K562 (cell line): Measurements from ENCODE around the gene STK32C. TPM values are rescaled to one million over a fixed set of nuclear protein-coding genes. Genes with fewer than 3 reads are reported as not detected.

Source experiments
- ATAC-seq: fragments of 200-7000 bp; cut with Tn5 transposase; 3 replicates; pipeline ENCODE4 v1.9.1; 2020; ENCODE audit warnings: moderate library complexity
- BruUV-seq: library from RNA; stranded (reverse); fragments of 400-500 nt; replicated peaks from 2 replicates; lab custom pipeline; 2021; lab: Mats Ljungman, UMichigan
- CTCF ChIA-PET: fragments of 300-600 bp; formaldehyde crosslinking; extraction: SDS; loops from one replicate; lab custom pipeline; 2021; ENCODE audit warnings: low intra/inter-chr PET ratio; lab: Yijun Ruan, JAX
- POLR2A ChIA-PET: fragments of 300-600, 350-650 bp; sonication (Branson Sonifier 250); formaldehyde crosslinking; extraction: SDS; loops from one replicate; lab custom pipeline; 2021; ENCODE audit warnings: antibody characterized with exemption, inconsistent platforms; lab: Yijun Ruan, JAX
- DNase-seq, 4 experiments: peaks; one replicate each; pipeline versions ENCODE4 v3.0.0 to v3.0.0-alpha.2; 2011 to 2018; ENCODE audit warnings: low spot score in 3 of 4, mixed read lengths in 3 of 4; ENCODE audit errors: extremely low read depth in 1 of 4
- FAIRE-seq: peaks from 2 replicates; lab custom pipeline; 2011; peaks lifted over from hg19 to GRCh38; lab: Jason Lieb, UNC
- H2AFZ ChIP-seq: 2 replicates; pipeline ENCODE4 v1.6.0; 2011; ENCODE audit warnings: low read depth, low read length, control low read depth, inconsistent platforms
- H3K27ac ChIP-seq: fragments of 200-600 bp; 3 replicates; pipeline ENCODE4 v1.8.0; 2011; ENCODE audit warnings: low read depth, mild to moderate bottlenecking, control low read depth, inconsistent platforms, low read length, moderate library complexity, mixed read lengths; ENCODE audit errors: extremely low read depth
- H3K27me3 ChIP-seq, 2 experiments: fragments of 300-600 bp in 1 of 2; 2 replicates in 1 of 2; 3 replicates in 1 of 2; pipeline versions ENCODE4 v1.6.0 to v1.8.0; 2011; ENCODE audit warnings: inconsistent platforms in 2 of 2, low read length in 2 of 2, mild to moderate bottlenecking in 1 of 2, mixed read lengths in 1 of 2, moderate library complexity in 1 of 2; ENCODE audit not compliant: control insufficient read depth in 2 of 2, insufficient read depth in 2 of 2
- H3K36me3 ChIP-seq: fragments of 300-600 bp; 3 replicates; pipeline ENCODE4 v1.8.0; 2011; ENCODE audit warnings: mild to moderate bottlenecking, low read length, inconsistent platforms; ENCODE audit not compliant: control insufficient read depth, insufficient read depth
- H3K4me1 ChIP-seq, 2 experiments: fragments of 200-600 bp in 1 of 2; replicated peaks in 1 of 2; 2 replicates in 1 of 2; 3 replicates in 1 of 2; pipeline versions ENCODE4 v1.5.1 to v1.8.0; 2011; ENCODE audit warnings: inconsistent platforms in 2 of 2, low read length in 2 of 2, mild to moderate bottlenecking in 1 of 2, mixed read lengths in 1 of 2, moderate library complexity in 1 of 2; ENCODE audit not compliant: control insufficient read depth in 2 of 2, insufficient read depth in 2 of 2
- H3K4me2 ChIP-seq: 2 replicates; pipeline ENCODE4 v1.6.1; 2011; ENCODE audit warnings: low read length, control low read depth, inconsistent platforms, mixed read lengths; ENCODE audit not compliant: insufficient read depth
- H3K4me3 ChIP-seq: fragments of 200-600 bp; sonication (generic), shearing (Covaris generic); 2 replicates; pipeline ENCODE4 v1.5.1; 2016; ENCODE audit warnings: control low read depth, inconsistent platforms
- H3K79me2 ChIP-seq: fragments of 200-600 bp; 3 replicates; pipeline ENCODE4 v1.8.0; 2011; ENCODE audit warnings: low read length, inconsistent platforms; ENCODE audit not compliant: control insufficient read depth, insufficient read depth
- H3K9ac ChIP-seq, 2 experiments: 2 replicates each; pipeline versions ENCODE4 v1.6.0 to v1.6.1; 2011; ENCODE audit warnings: low read depth in 2 of 2, low read length in 2 of 2, control low read depth in 1 of 2, inconsistent platforms in 1 of 2, mild to moderate bottlenecking in 1 of 2, mixed read lengths in 1 of 2; ENCODE audit not compliant: insufficient read depth in 1 of 2
- H3K9me1 ChIP-seq: one replicate; pipeline ENCODE4 v1.6.0; 2011; ENCODE audit warnings: inconsistent platforms, mild to moderate bottlenecking, low read length, moderate library complexity; ENCODE audit not compliant: control insufficient read depth, insufficient read depth
- H3K9me3 ChIP-seq: replicated peaks from 2 replicates; pipeline ENCODE4 v1.5.1; 2011; ENCODE audit warnings: low read depth, low read length, inconsistent platforms; ENCODE audit not compliant: control insufficient read depth, insufficient read depth
- H4K20me1 ChIP-seq: replicated peaks from 2 replicates; pipeline ENCODE4 v1.6.1; 2011; ENCODE audit warnings: low read length, inconsistent platforms, mixed read lengths; ENCODE audit not compliant: control insufficient read depth, insufficient read depth
- CEBPG ChIP-seq, 3 experiments: fragments of 200-800 bp in 1 of 3; sonication (Bioruptor generic) in 1 of 3; sonication (generic) in 1 of 3; formaldehyde crosslinking in 1 of 3; IDR thresholded peaks in 2 of 3; conservative IDR thresholded peaks in 1 of 3; 2 replicates each; pipeline versions ENCODE4 v1.6.1 to v1.8.0; 2016 to 2022; ENCODE audit warnings: missing compliant biosample characterization in 2 of 3, missing genetic modification characterization in 2 of 3, mild to moderate bottlenecking in 1 of 3, missing genetic modification reagents in 1 of 3
- JUND ChIP-seq, 2 experiments: IDR thresholded peaks; 2 replicates in 1 of 2; 3 replicates in 1 of 2; pipeline ENCODE4 v1.6.1; 2011; ENCODE audit warnings: borderline replicate concordance in 2 of 2, low read depth in 2 of 2, low read length in 2 of 2, improper control_type of control experiment in 1 of 2, missing biosample characterization in 1 of 2, missing genetic modification characterization in 1 of 2, missing genetic modification reagents in 1 of 2
- LCOR ChIP-seq: sonication (generic); formaldehyde crosslinking; IDR thresholded peaks from 2 replicates; pipeline ENCODE4 v1.8.0; 2022; ENCODE audit warnings: mild to moderate bottlenecking, missing genetic modification reagents
- SPI1 ChIP-seq: IDR thresholded peaks from 2 replicates; pipeline ENCODE4 v1.6.1; 2011; ENCODE audit warnings: low read depth, low read length, control low read depth, borderline replicate concordance
- SRSF3 ChIP-seq: fragments of 200-400 bp; formaldehyde crosslinking; IDR thresholded peaks from 2 replicates; pipeline ENCODE4 v1.6.1; 2016; ENCODE audit warnings: mild to moderate bottlenecking, low read length, moderate library complexity; ENCODE audit not compliant: insufficient read depth
- ZEB2 ChIP-seq: fragments of 450-650 bp; IDR thresholded peaks from 2 replicates; pipeline ENCODE4 v1.6.1; 2016
- ZNF282 ChIP-seq: sonication (generic); formaldehyde crosslinking; IDR thresholded peaks from 2 replicates; pipeline ENCODE4 v1.8.1; 2023; ENCODE audit warnings: missing genetic modification reagents
- ZNF695 ChIP-seq: fragments of 450-650 bp; formaldehyde crosslinking; IDR thresholded peaks from 2 replicates; pipeline ENCODE4 v1.4.0; 2020; ENCODE audit warnings: mild to moderate bottlenecking, moderate library complexity
- WGBS: fragments of 100-300 bp; shearing (Covaris generic); methylation state at CpG from one replicate; pipeline ENCODE4 v1.1.6; 2016; ENCODE audit warnings: low coverage, mixed read lengths; ENCODE audit not compliant: insufficient coverage; ENCODE audit errors: missing lambda C conversion rate; 5-methylcytosine and 5-hydroxymethylcytosine counted together
- in situ Hi-C: fragments of 300-500 bp; cut with MboI; formaldehyde crosslinking; loops from 4 replicates; pipeline ENCODE4 v1.15.0; 2018; ENCODE audit warnings: inconsistent platforms, mixed read lengths
- intact Hi-C: fragments of 100-400 bp; cut with micrococcal nuclease; formaldehyde crosslinking; loops from 2 replicates; pipeline ENCODE4 v1.14.2; 2022
- polyA plus RNA-seq, 8 experiments: library from polyadenylated mRNA; depleted of rRNA in 4 of 8; stranded (reverse) in 5 of 8; unstranded in 3 of 8; fragments of >200 nt; fragmentation: Nextera tagmentation in 2 of 8; fragmentation: Illumina TruSeq in 1 of 8; extraction: Ambion mirVana in 2 of 8; extraction: Trizol in 1 of 8; gene quantifications; 2 replicates each; pipeline versions ENCODE4 v1.2.1 to v1.2.3, GENCODE V29; 2011 to 2014; ENCODE audit warnings: inconsistent platforms in 1 of 8, missing spikeins in 1 of 8
- total RNA-seq, 7 experiments: library from RNA; depleted of rRNA in 6 of 7; stranded (reverse); fragments of >200 nt in 6 of 7; fragmentation: Illumina TruSeq in 2 of 7; extraction: Trizol in 2 of 7; gene quantifications; 2 replicates each; pipeline versions ENCODE4 v1.2.1 to v1.2.3, GENCODE V29; 2011 to 2021; ENCODE audit warnings: low replicate concordance in 1 of 7
- TF ChIP-seq, protein P1 (sequence below): fragments of 250-450 bp; sonication (Bioruptor Pico); IDR thresholded peaks from 2 replicates; pipeline ENCODE4 v1.5.0; 2021; ENCODE audit warnings: mild to moderate bottlenecking, borderline replicate concordance
- TF ChIP-seq, protein P2 (sequence below): fragments of 250-450 bp; sonication (Bioruptor Pico); IDR thresholded peaks from 2 replicates; pipeline ENCODE4 v1.5.0; 2022; ENCODE audit warnings: mild to moderate bottlenecking
- TF ChIP-seq, protein P3 (sequence below): fragments of 200-400 bp; formaldehyde crosslinking; IDR thresholded peaks from 2 replicates; pipeline ENCODE4 v1.6.1; 2017; ENCODE audit warnings: mild to moderate bottlenecking, low read depth, low read length, moderate library complexity
- TF ChIP-seq, protein P4 (sequence below): fragments of 250-450 bp; sonication (Bioruptor Pico); IDR thresholded peaks from 2 replicates; pipeline ENCODE4 v1.8.0; 2022; ENCODE audit warnings: inconsistent platforms, mild to moderate bottlenecking, moderate library complexity, borderline replicate concordance

STK32C gene
- total and polyA plus RNA-seq, 9 of the 15 experiments (the other 6 are each of a cell fraction or from before 2014, with no cell fraction given) = 1.5 to 20.9 (median 6.5) TPM

DNA sequence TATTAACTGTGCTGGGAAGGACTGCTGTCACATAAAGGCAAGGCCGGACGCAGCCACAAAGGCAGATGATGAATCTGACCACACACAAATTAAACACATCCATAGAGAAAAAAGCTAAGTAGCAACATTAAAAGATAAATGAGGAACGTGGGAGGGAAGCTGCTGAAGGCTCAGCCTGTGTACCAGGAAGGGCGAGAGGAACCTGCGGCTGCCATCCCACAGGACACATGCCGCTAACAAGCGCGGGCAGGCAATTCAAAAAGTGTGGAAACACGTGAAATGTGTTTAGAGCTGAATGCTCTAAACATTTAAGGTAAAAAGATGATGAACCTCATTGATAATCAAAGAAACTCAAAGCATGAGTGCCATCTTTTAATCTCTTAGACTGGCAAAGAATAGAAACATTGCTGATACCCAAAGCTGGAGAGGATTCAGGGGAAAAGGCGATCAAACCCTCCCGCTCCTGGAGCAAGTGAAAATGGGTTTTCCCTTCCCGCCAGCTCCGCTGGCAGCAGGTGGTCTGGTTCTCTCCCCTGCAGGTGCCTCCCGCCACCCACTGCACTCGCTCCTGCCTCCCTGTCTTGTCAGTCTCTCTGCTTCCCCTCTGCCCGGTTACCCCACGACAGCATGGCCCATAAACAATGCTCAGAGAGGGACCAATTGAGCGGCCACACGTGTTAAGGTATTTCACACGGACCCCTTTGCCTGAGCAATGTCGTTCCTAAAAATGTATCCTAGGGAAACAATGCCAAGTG lies 4.2 kb downstream of the STK32C start:
- intact Hi-C loops = no loop called here
- BruUV-seq = no TSS peak
- TF ChIP-seq LCOR (CRISPR knock-in tag) (no peak), ZEB2 (no peak), ZNF282 (CRISPR knock-in tag) (no peak), CEBPG (CRISPR knock-in tag; IDR thresholded peaks at IDR 0.05) (no peak), CEBPG (tag; conservative IDR thresholded peaks at IDR 0.05 in 1 of 2, IDR thresholded peaks at IDR 0.05 in 1 of 2) (no peak), SRSF3 (no peak), ZNF695 (CRISPR knock-in tag) (no peak), SPI1 (no peak), JUND (IDR thresholded peaks at IDR 0.05; ENCODE audit: borderline replicate concordance, low read depth, low read length) (no peak), JUND (tag; IDR thresholded peaks at IDR 0.05; ENCODE audit: borderline replicate concordance, low read depth, low read length) (no peak)
- TF ChIP-seq, protein P1, sequence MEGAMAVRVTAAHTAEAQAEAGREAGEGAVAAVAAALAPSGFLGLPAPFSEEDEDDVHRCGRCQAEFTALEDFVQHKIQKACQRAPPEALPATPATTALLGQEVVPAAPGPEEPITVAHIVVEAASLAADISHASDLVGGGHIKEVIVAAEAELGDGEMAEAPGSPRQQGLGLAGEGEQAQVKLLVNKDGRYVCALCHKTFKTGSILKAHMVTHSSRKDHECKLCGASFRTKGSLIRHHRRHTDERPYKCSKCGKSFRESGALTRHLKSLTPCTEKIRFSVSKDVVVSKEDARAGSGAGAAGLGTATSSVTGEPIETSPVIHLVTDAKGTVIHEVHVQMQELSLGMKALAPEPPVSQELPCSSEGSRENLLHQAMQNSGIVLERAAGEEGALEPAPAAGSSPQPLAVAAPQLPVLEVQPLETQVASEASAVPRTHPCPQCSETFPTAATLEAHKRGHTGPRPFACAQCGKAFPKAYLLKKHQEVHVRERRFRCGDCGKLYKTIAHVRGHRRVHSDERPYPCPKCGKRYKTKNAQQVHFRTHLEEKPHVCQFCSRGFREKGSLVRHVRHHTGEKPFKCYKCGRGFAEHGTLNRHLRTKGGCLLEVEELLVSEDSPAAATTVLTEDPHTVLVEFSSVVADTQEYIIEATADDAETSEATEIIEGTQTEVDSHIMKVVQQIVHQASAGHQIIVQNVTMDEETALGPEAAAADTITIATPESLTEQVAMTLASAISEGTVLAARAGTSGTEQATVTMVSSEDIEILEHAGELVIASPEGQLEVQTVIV (CRISPR knock-in tag) = no peak
- TF ChIP-seq, protein P2, sequence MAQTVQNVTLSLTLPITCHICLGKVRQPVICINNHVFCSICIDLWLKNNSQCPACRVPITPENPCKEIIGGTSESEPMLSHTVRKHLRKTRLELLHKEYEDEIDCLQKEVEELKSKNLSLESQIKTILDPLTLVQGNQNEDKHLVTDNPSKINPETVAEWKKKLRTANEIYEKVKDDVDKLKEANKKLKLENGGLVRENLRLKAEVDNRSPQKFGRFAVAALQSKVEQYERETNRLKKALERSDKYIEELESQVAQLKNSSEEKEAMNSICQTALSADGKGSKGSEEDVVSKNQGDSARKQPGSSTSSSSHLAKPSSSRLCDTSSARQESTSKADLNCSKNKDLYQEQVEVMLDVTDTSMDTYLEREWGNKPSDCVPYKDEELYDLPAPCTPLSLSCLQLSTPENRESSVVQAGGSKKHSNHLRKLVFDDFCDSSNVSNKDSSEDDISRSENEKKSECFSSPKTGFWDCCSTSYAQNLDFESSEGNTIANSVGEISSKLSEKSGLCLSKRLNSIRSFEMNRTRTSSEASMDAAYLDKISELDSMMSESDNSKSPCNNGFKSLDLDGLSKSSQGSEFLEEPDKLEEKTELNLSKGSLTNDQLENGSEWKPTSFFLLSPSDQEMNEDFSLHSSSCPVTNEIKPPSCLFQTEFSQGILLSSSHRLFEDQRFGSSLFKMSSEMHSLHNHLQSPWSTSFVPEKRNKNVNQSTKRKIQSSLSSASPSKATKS (CRISPR knock-in tag) = no peak
- TF ChIP-seq, protein P3, sequence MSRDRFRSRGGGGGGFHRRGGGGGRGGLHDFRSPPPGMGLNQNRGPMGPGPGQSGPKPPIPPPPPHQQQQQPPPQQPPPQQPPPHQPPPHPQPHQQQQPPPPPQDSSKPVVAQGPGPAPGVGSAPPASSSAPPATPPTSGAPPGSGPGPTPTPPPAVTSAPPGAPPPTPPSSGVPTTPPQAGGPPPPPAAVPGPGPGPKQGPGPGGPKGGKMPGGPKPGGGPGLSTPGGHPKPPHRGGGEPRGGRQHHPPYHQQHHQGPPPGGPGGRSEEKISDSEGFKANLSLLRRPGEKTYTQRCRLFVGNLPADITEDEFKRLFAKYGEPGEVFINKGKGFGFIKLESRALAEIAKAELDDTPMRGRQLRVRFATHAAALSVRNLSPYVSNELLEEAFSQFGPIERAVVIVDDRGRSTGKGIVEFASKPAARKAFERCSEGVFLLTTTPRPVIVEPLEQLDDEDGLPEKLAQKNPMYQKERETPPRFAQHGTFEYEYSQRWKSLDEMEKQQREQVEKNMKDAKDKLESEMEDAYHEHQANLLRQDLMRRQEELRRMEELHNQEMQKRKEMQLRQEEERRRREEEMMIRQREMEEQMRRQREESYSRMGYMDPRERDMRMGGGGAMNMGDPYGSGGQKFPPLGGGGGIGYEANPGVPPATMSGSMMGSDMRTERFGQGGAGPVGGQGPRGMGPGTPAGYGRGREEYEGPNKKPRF = no peak
- TF ChIP-seq, protein P4, sequence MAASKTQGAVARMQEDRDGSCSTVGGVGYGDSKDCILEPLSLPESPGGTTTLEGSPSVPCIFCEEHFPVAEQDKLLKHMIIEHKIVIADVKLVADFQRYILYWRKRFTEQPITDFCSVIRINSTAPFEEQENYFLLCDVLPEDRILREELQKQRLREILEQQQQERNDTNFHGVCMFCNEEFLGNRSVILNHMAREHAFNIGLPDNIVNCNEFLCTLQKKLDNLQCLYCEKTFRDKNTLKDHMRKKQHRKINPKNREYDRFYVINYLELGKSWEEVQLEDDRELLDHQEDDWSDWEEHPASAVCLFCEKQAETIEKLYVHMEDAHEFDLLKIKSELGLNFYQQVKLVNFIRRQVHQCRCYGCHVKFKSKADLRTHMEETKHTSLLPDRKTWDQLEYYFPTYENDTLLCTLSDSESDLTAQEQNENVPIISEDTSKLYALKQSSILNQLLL (CRISPR knock-in tag) = no peak

More for the DNA sequence above, 4.2 kb downstream of the STK32C start:
- DNase-seq (no peak), ATAC-seq (no peak), FAIRE-seq (no peak)
- H3K4me1 ChIP-seq = peaks cover 0 to 34% of the 10 kb centered on the region in 2 experiments; a peak in 2 of 5 replicates
- WGBS = 19% methylated on average over 18 of the region's 21 CpGs
- no peak overlapping the region for H2AFZ ChIP-seq
- no peaks in the 10 kb centered on the region; the same call in 1 of the 2 replicates for H4K20me1 ChIP-seq
- no peak overlapping the region for H3K27ac ChIP-seq
- CTCF ChIA-PET = no interaction called here
- no peaks in the 10 kb centered on the region for H3K9me3 ChIP-seq
- peaks cover 2% of the 10 kb centered on the region for H3K9me1 ChIP-seq
- no peak overlapping the region for H3K4me3 ChIP-seq
- in situ Hi-C loops = no loop called here
- H3K79me2 ChIP-seq = no peaks in the 10 kb centered on the region
- no peak overlapping the region for H3K4me2 ChIP-seq
- peaks cover 46 to 84% of the 10 kb centered on the region in 2 experiments for H3K27me3 ChIP-seq
- H3K36me3 ChIP-seq = no peaks in the 10 kb centered on the region
- POLR2A ChIA-PET = no interaction called here
- no peak overlapping the region for H3K9ac ChIP-seq
